H1 (cell line): Measurements from ENCODE around the gene PREX1. TPM values are rescaled to one million over a fixed set of nuclear protein-coding genes. Genes with fewer than 3 reads are reported as not detected.

Source experiments
- CTCF ChIA-PET: fragments of 300-600 bp; sonication (Branson Sonifier 250); formaldehyde crosslinking; loops from one replicate; lab custom pipeline; 2021; ENCODE audit not compliant: partially characterized antibody; lab: Charles Lee
- POLR2A ChIA-PET: fragments of 300-600 bp; sonication (Branson Sonifier 250); formaldehyde crosslinking; loops from one replicate; lab custom pipeline; 2021; ENCODE audit warnings: inconsistent platforms; ENCODE audit not compliant: partially characterized antibody; lab: Charles Lee
- DNase-seq, 2 experiments: peaks; one replicate each; pipeline versions ENCODE4 v3.0.0 to v3.0.0-alpha.2; 2010 to 2022; ENCODE audit warnings: low spot score in 2 of 2, low read depth in 1 of 2, mixed read lengths in 1 of 2
- FAIRE-seq: peaks from 2 replicates; lab custom pipeline; 2011; peaks lifted over from hg19 to GRCh38; lab: Jason Lieb, UNC
- H2AFZ ChIP-seq: 2 replicates; pipeline ENCODE4 v1.8.1; 2012; ENCODE audit warnings: low read length, inconsistent platforms
- H2AK5ac ChIP-seq: 2 replicates; pipeline ENCODE4 v1.6.1; 2013; ENCODE audit warnings: low read depth, low read length
- H2BK120ac ChIP-seq: replicated peaks from 2 replicates; pipeline ENCODE3; 2013; ENCODE audit warnings: low read depth, low read length, inconsistent platforms
- H2BK12ac ChIP-seq: 2 replicates; pipeline ENCODE4 v1.6.1; 2013; ENCODE audit warnings: low read depth, low read length
- H2BK15ac ChIP-seq: 2 replicates; pipeline ENCODE4 v1.6.1; 2013; ENCODE audit warnings: low read length
- H2BK20ac ChIP-seq: 2 replicates; pipeline ENCODE4 v1.6.1; 2013; ENCODE audit warnings: low read length
- H2BK5ac ChIP-seq: 2 replicates; pipeline ENCODE4 v1.6.1; 2013; ENCODE audit warnings: low read depth, low read length
- H3K14ac ChIP-seq: 2 replicates; pipeline ENCODE4 v1.6.1; 2013; ENCODE audit warnings: inconsistent platforms; ENCODE audit not compliant: insufficient read length
- H3K18ac ChIP-seq: 2 replicates; pipeline ENCODE4 v1.6.1; 2013; ENCODE audit warnings: low read length; ENCODE audit errors: extremely low read depth
- H3K23ac ChIP-seq: 2 replicates; pipeline ENCODE4 v1.6.1; 2013; ENCODE audit warnings: inconsistent platforms; ENCODE audit not compliant: insufficient read length
- H3K23me2 ChIP-seq: 2 replicates; pipeline ENCODE4 v1.6.1; 2013; ENCODE audit warnings: low read depth, low read length
- H3K27ac ChIP-seq: 2 replicates; pipeline ENCODE4 v1.6.1; 2011; ENCODE audit warnings: low read depth, low read length, inconsistent platforms
- H3K27me3 ChIP-seq, 4 experiments: replicated peaks in 1 of 4; 1 replicate in 1 of 4; 2 replicates in 3 of 4; pipeline versions ENCODE4 v1.6.1 to v1.8.1; 2011 to 2013; ENCODE audit warnings: low read length in 3 of 4, mild to moderate bottlenecking in 3 of 4, inconsistent platforms in 2 of 4, mixed read lengths in 2 of 4, moderate library complexity in 1 of 4; ENCODE audit not compliant: control insufficient read depth in 3 of 4, insufficient read depth in 3 of 4; ENCODE audit errors: extremely low read depth in 1 of 4
- H3K36me3 ChIP-seq, 4 experiments: 2 replicates each; pipeline versions ENCODE4 v1.6.1 to v1.8.1; 2011 to 2013; ENCODE audit warnings: mild to moderate bottlenecking in 4 of 4, low read length in 3 of 4, moderate library complexity in 2 of 4, control low read depth in 1 of 4, inconsistent platforms in 1 of 4; ENCODE audit not compliant: insufficient read depth in 4 of 4, control insufficient read depth in 2 of 4
- H3K4ac ChIP-seq: replicated peaks from 2 replicates; pipeline ENCODE3; 2013; ENCODE audit warnings: low read length, low read depth, mixed read lengths, inconsistent platforms; ENCODE audit not compliant: insufficient read length
- H3K4me1 ChIP-seq, 4 experiments: replicated peaks in 1 of 4; 1 replicate in 1 of 4; 2 replicates in 3 of 4; pipeline versions ENCODE4 v1.6.1 to v1.8.1; 2011 to 2013; ENCODE audit warnings: low read length in 3 of 4, inconsistent platforms in 2 of 4, mixed read lengths in 1 of 4; ENCODE audit not compliant: insufficient read depth in 4 of 4, control insufficient read depth in 3 of 4
- H3K4me2 ChIP-seq, 2 experiments: 2 replicates each; pipeline versions ENCODE4 v1.6.1 to v1.8.1; 2011 to 2013; ENCODE audit warnings: low read depth in 2 of 2, low read length in 2 of 2, control low read depth in 1 of 2, inconsistent platforms in 1 of 2, mild to moderate bottlenecking in 1 of 2; ENCODE audit not compliant: insufficient read depth in 1 of 2
- H3K4me3 ChIP-seq, 4 experiments: fragments of 200-600, 300-600 bp in 1 of 4; sonication (generic), shearing (Covaris generic), sonication (Bioruptor Twin) in 1 of 4; 2 replicates each; pipeline versions ENCODE4 v1.5.1 to v1.8.1; 2011 to 2016; ENCODE audit warnings: low read length in 4 of 4, low read depth in 3 of 4, control low read depth in 2 of 4, inconsistent platforms in 2 of 4, mild to moderate bottlenecking in 2 of 4, mixed read lengths in 1 of 4, moderate library complexity in 1 of 4; ENCODE audit not compliant: insufficient read depth in 2 of 4; ENCODE audit errors: extremely low read depth in 1 of 4
- H3K56ac ChIP-seq: replicated peaks from 2 replicates; pipeline ENCODE3; 2013; ENCODE audit warnings: low read depth, mild to moderate bottlenecking, mixed read lengths, low read length, inconsistent platforms; ENCODE audit not compliant: insufficient read length
- H3K79me1 ChIP-seq: 2 replicates; pipeline ENCODE4 v1.6.1; 2013; ENCODE audit warnings: low read depth, low read length, control low read depth
- H3K79me2 ChIP-seq, 2 experiments: 2 replicates each; pipeline versions ENCODE4 v1.6.1 to v1.8.1; 2012 to 2013; ENCODE audit warnings: low read length in 2 of 2, mild to moderate bottlenecking in 2 of 2, inconsistent platforms in 1 of 2; ENCODE audit not compliant: insufficient read depth in 2 of 2, control insufficient read depth in 1 of 2
- H3K9ac ChIP-seq, 4 experiments: replicated peaks in 1 of 4; 1 replicate in 1 of 4; 2 replicates in 3 of 4; pipeline versions ENCODE4 v1.6.1 to v1.8.1; 2011 to 2013; ENCODE audit warnings: low read depth in 3 of 4, low read length in 3 of 4, control low read depth in 2 of 4, mild to moderate bottlenecking in 2 of 4, moderate library complexity in 2 of 4, inconsistent platforms in 1 of 4; ENCODE audit errors: extremely low read depth in 1 of 4
- H3K9me3 ChIP-seq, 2 experiments: 2 replicates each; pipeline versions ENCODE4 v1.6.1 to v1.8.1; 2012 to 2013; ENCODE audit warnings: mild to moderate bottlenecking in 2 of 2, moderate library complexity in 2 of 2, control low read depth in 1 of 2, inconsistent platforms in 1 of 2, low read depth in 1 of 2, low read length in 1 of 2, mixed read lengths in 1 of 2; ENCODE audit not compliant: insufficient read depth in 2 of 2
- H4K20me1 ChIP-seq, 2 experiments: replicated peaks in 1 of 2; 2 replicates each; pipeline versions ENCODE3 to v1.8.1; 2011 to 2013; ENCODE audit warnings: inconsistent platforms in 2 of 2, low read length in 2 of 2, mild to moderate bottlenecking in 1 of 2; ENCODE audit not compliant: insufficient read depth in 2 of 2, control insufficient read depth in 1 of 2
- H4K5ac ChIP-seq: 2 replicates; pipeline ENCODE4 v1.6.1; 2013; ENCODE audit warnings: low read length, low read depth, mixed read lengths, inconsistent platforms; ENCODE audit not compliant: insufficient read length
- H4K8ac ChIP-seq: 2 replicates; pipeline ENCODE4 v1.8.0; 2013; ENCODE audit warnings: mild to moderate bottlenecking, moderate library complexity, low read length, inconsistent platforms; ENCODE audit not compliant: insufficient read depth; ENCODE audit errors: extremely low read depth
- H4K91ac ChIP-seq: replicated peaks from 2 replicates; pipeline ENCODE3; 2013; ENCODE audit warnings: low read length, mixed read lengths, inconsistent platforms; ENCODE audit not compliant: insufficient read length
- BACH1 ChIP-seq: IDR thresholded peaks from 2 replicates; pipeline ENCODE4 v1.6.1; 2012; ENCODE audit warnings: low read length, improper control_type of control experiment
- CHD1 ChIP-seq: IDR thresholded peaks from 2 replicates; pipeline ENCODE4 v1.6.1; 2012; ENCODE audit warnings: low read depth, low read length, improper control_type of control experiment
- GABPA ChIP-seq: IDR thresholded peaks from 2 replicates; pipeline ENCODE4 v1.6.1; 2011; ENCODE audit warnings: mild to moderate bottlenecking, low read length, moderate library complexity, borderline replicate concordance; ENCODE audit not compliant: insufficient read depth
- HDAC2 ChIP-seq, 2 experiments: fragments of 300-600 bp in 1 of 2; sonication (generic) in 1 of 2; IDR thresholded peaks; 2 replicates each; pipeline ENCODE4 v1.6.1; 2011 to 2012; ENCODE audit warnings: low read depth in 2 of 2, low read length in 2 of 2, mild to moderate bottlenecking in 2 of 2, moderate library complexity in 2 of 2, borderline replicate concordance in 1 of 2, inconsistent platforms in 1 of 2
- KDM4A ChIP-seq: IDR thresholded peaks from one replicate; pipeline ENCODE4 v1.7.1; 2012; ENCODE audit warnings: low read depth, mild to moderate bottlenecking, moderate library complexity, low read length, inconsistent platforms; ENCODE audit not compliant: severe bottlenecking
- NRF1 ChIP-seq: IDR thresholded peaks from 2 replicates; pipeline ENCODE4 v1.6.1; 2011; ENCODE audit warnings: mild to moderate bottlenecking, low read depth, low read length, improper control_type of control experiment
- POLR2AphosphoS5 ChIP-seq: IDR thresholded peaks from 2 replicates; pipeline ENCODE4 v1.6.1; 2011; ENCODE audit warnings: low read depth, low read length
- POU5F1 ChIP-seq: IDR thresholded peaks from 2 replicates; pipeline ENCODE4 v1.6.1; 2011; ENCODE audit warnings: low read depth, mild to moderate bottlenecking, low read length, moderate library complexity
- RNF2 ChIP-seq: fragments of 200-900, 300-1000 bp; sonication (generic); IDR thresholded peaks from 2 replicates; pipeline ENCODE4 v1.7.1; 2016; ENCODE audit warnings: borderline replicate concordance, low read depth, mild to moderate bottlenecking, antibody characterized with exemption, low read length; ENCODE audit not compliant: poor library complexity, severe bottlenecking; ENCODE audit errors: missing control alignments
- SAP30 ChIP-seq: fragments of 300-600 bp; sonication (generic); IDR thresholded peaks from 2 replicates; pipeline ENCODE4 v1.7.1; 2012; ENCODE audit warnings: low read length, moderate library complexity, mild to moderate bottlenecking, inconsistent platforms; ENCODE audit not compliant: insufficient read depth, insufficient replicate concordance
- SIRT6 ChIP-seq: IDR thresholded peaks from one replicate; pipeline ENCODE4 v1.7.1; 2012; ENCODE audit warnings: low read length, inconsistent platforms
- SP4 ChIP-seq: IDR thresholded peaks from 2 replicates; pipeline ENCODE4 v1.6.1; 2012; ENCODE audit warnings: low read length, inconsistent platforms
- YY1 ChIP-seq: IDR thresholded peaks from 2 replicates; pipeline ENCODE4 v1.6.1; 2011; ENCODE audit warnings: low read depth, mild to moderate bottlenecking, low read length
- WGBS, 2 experiments: shearing (Covaris generic) in 1 of 2; methylation state at CpG; one replicate each; pipeline versions ENCODE4 v1.1.6 to v1.1.7; 2013 to 2015; ENCODE audit warnings: low lambda C conversion rate in 2 of 2, mixed read lengths in 2 of 2, inconsistent platforms in 1 of 2, low coverage in 1 of 2, missing lambda C conversion rate in 1 of 2; ENCODE audit not compliant: insufficient replicate concordance in 2 of 2, insufficient coverage in 1 of 2, insufficient read length in 1 of 2; ENCODE audit errors: extremely low coverage in 1 of 2, missing lambda C conversion rate in 1 of 2; 5-methylcytosine and 5-hydroxymethylcytosine counted together
- polyA plus RNA-seq, 7 experiments: library from polyadenylated mRNA; depleted of rRNA in 3 of 7; stranded (reverse) in 5 of 7; unstranded in 2 of 7; fragments of >200 nt in 5 of 7; fragments of 200-250 nt in 2 of 7; gene quantifications; 1 replicate in 5 of 7; 2 replicates in 1 of 7; 4 replicates in 1 of 7; pipeline versions ENCODE4 v1.2.1 to v1.2.3, GENCODE V29; 2011 to 2013; ENCODE audit warnings: missing spikeins in 2 of 7, mixed read lengths in 2 of 7
- total RNA-seq: library from RNA; stranded (reverse); fragmentation: NEBNext Ultra II Directional; extraction: Animal tissue kit (Norgen Biotek cat#: 25700); gene quantifications from 2 replicates; pipeline ENCODE4 v1.2.1, GENCODE V29; 2021
- TF ChIP-seq, protein P1 (sequence below): IDR thresholded peaks from 2 replicates; pipeline ENCODE4 v1.6.1; 2012; ENCODE audit warnings: inconsistent platforms

The PREX1 gene
- total and polyA plus RNA-seq, 2 of the 8 experiments (the other 6 are each of a cell fraction or from before 2014, with no cell fraction given): 10.7 to 12.8 TPM

DNA sequence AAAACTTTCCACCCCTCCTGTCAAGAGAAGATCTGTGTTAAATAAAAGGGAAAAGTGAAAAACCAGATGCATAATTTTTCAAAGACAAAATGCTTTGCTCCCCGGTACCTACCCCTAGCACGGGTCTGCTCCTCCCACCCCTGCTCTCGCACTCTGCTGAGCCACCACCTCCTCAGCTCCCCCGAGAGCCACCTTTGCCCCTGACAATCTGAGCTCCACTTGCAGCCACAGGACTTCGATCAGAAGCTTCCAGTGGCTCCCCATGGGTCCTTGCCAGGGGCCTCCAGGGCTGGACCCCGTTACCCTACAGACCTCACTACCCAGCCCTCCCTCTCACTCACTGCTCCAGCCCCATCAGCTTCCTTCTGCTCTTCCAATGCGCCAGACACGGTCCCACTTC, 171.7 kb downstream of the PREX1 start:
- no peaks in the 10 kb centered on the region; a peak in 2 of 8 replicates for H3K36me3 ChIP-seq
- H4K20me1 ChIP-seq: no peaks in the 10 kb centered on the region
- H3K9ac ChIP-seq: no peak overlapping the region
- no peaks in the 10 kb centered on the region for H3K79me2 ChIP-seq
- WGBS, 2 experiments: 89% methylated on average over 8 of the region's 8 CpGs; no CpG with 5 or more reads in 1 of the 2 experiments
- ChIA-PET CTCF (interaction anchor here (0.6 to 10.5 kb wide), 24 partner anchors 9 to 307 kb away, joined by 3 to 186 read pairs (median 10); partner anchors contain the start of genes ARFGEF2 and PREX1), POLR2A (no interaction called here)
- no peaks in the 10 kb centered on the region for H3K79me1 ChIP-seq
- H3K4me1 ChIP-seq: no peaks in the 10 kb centered on the region; a peak in 1 of 7 replicates
- H3K4me3 ChIP-seq: no peak overlapping the region
- FAIRE-seq (no peak), DNase-seq (no peak)
- H2BK120ac ChIP-seq: no peak overlapping the region
- H3K56ac ChIP-seq: no peak overlapping the region
- H3K27me3 ChIP-seq: no peaks in the 10 kb centered on the region
- no peak overlapping the region for H4K5ac ChIP-seq
- H3K9me3 ChIP-seq: 0 out of 4 replicates have a peak, but pooled peaks cover 0 to 3% of the 10 kb centered on the region in 2 experiments
- no peak overlapping the region for H3K4me2 ChIP-seq
- H2AK5ac ChIP-seq: no peak overlapping the region
- H2BK15ac ChIP-seq: no peak overlapping the region
- no peak overlapping the region for H4K8ac ChIP-seq
- no peak overlapping the region for H3K27ac ChIP-seq
- H2BK5ac ChIP-seq: no peak overlapping the region
- no peak overlapping the region for H2AFZ ChIP-seq
- H3K23me2 ChIP-seq: no peaks in the 10 kb centered on the region; the same call in 1 of the 2 replicates
- H3K23ac ChIP-seq: no peak overlapping the region
- no peak overlapping the region for H3K4ac ChIP-seq
- H2BK20ac ChIP-seq: no peak overlapping the region
- no peak overlapping the region for H3K14ac ChIP-seq
- H3K18ac ChIP-seq: no peak overlapping the region
- no peak overlapping the region for H4K91ac ChIP-seq
- no peak overlapping the region for H2BK12ac ChIP-seq
- TF ChIP-seq YY1 (no peak), POLR2AphosphoS5 (no peak), BACH1 (no peak), SP4 (no peak), HDAC2 (IDR thresholded peaks at IDR 0.05; ENCODE audit: borderline replicate concordance in 1 of 2, low read depth in 2 of 2, low read length in 2 of 2) (no peak), SAP30 (no peak), CHD1 (no peak), RNF2 (no peak), SIRT6 (no peak), NRF1 (no peak), POU5F1 (no peak), GABPA (no peak), KDM4A (no peak)
- TF ChIP-seq, protein P1, sequence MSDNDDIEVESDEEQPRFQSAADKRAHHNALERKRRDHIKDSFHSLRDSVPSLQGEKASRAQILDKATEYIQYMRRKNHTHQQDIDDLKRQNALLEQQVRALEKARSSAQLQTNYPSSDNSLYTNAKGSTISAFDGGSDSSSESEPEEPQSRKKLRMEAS: no peak
